Endothelial cell (in vitro differentiated cells): ENCODE data around the gene DPH6. TPM values are rescaled to one million over a fixed set of nuclear protein-coding genes. Genes with fewer than 3 reads are reported as not detected.

Experiments used
- DNase-seq: peaks from one replicate; pipeline ENCODE4 v3.0.0; 2021; ENCODE audit warnings: low spot score
- H3K27ac Mint-ChIP-seq: one replicate; pipeline ENCODE4 v1.8.0; 2021; ENCODE audit warnings: mixed read lengths, inconsistent platforms; ENCODE audit not compliant: unreplicated experiment
- H3K27me3 Mint-ChIP-seq: one replicate; pipeline ENCODE4 v1.8.0; 2021; ENCODE audit warnings: mild to moderate bottlenecking, moderate library complexity, mixed read lengths, inconsistent platforms; ENCODE audit not compliant: unreplicated experiment
- H3K36me3 Mint-ChIP-seq: one replicate; pipeline ENCODE4 v1.8.0; 2021; ENCODE audit warnings: mild to moderate bottlenecking, low read depth, mixed read lengths, inconsistent platforms; ENCODE audit not compliant: unreplicated experiment
- H3K4me1 Mint-ChIP-seq: one replicate; pipeline ENCODE4 v1.8.0; 2021; ENCODE audit warnings: mild to moderate bottlenecking, mixed read lengths, inconsistent platforms; ENCODE audit not compliant: unreplicated experiment
- H3K4me3 Mint-ChIP-seq: one replicate; pipeline ENCODE4 v1.8.0; 2021; ENCODE audit warnings: mild to moderate bottlenecking, mixed read lengths, inconsistent platforms; ENCODE audit not compliant: unreplicated experiment
- H3K9me3 Mint-ChIP-seq: one replicate; pipeline ENCODE4 v1.8.0; 2021; ENCODE audit warnings: mixed read lengths, inconsistent platforms; ENCODE audit not compliant: unreplicated experiment
- CTCF ChIP-seq: fragments of 200-600 bp; sonication (generic); IDR thresholded peaks from one replicate; pipeline ENCODE4 v1.5.0; 2021; ENCODE audit warnings: antibody characterized with exemption; ENCODE audit not compliant: unreplicated experiment
- total RNA-seq: library from RNA; stranded (reverse); fragmentation: NEBNext Ultra II Directional; extraction: Animal tissue kit (Norgen Biotek cat#: 25700); gene quantifications from one replicate; pipeline ENCODE4 v1.2.1, GENCODE V29; 2021; ENCODE audit not compliant: unreplicated experiment

Gene DPH6
- total RNA-seq, 1 donor from 2014 or later = 10.6 TPM

GRCh38 chr15:35555244-35555643, 9.3 kb upstream of the DPH6 start:
- Mint-ChIP-seq H3K27me3 (no peaks in the 10 kb centered on the region), H3K9me3 (no peaks in the 10 kb centered on the region), H3K4me1 (no peaks in the 10 kb centered on the region), H3K27ac (no peak overlapping the region), H3K4me3 (no peak overlapping the region), H3K36me3 (no peaks in the 10 kb centered on the region)
- no peak for TF ChIP-seq CTCF
- no peak for DNase-seq

GRCh38 chr15:35550957-35551356, 5.0 kb upstream of the DPH6 start:
- Mint-ChIP-seq H3K9me3 (no peaks in the 10 kb centered on the region), H3K27me3 (peaks cover 3% of the 10 kb centered on the region), H3K4me1 (peaks cover 14% of the 10 kb centered on the region), H3K4me3 (no peak overlapping the region), H3K27ac (no peak overlapping the region), H3K36me3 (no peaks in the 10 kb centered on the region)
- no peak for TF ChIP-seq CTCF
- DNase-seq = no peak

GRCh38 chr15:35549567-35549966, 3.6 kb upstream of the DPH6 start:
- no peak overlapping the region for H3K4me3 Mint-ChIP-seq
- H3K27ac Mint-ChIP-seq = no peak overlapping the region
- H3K36me3 Mint-ChIP-seq = peaks cover 3% of the 10 kb centered on the region
- no peak for TF ChIP-seq CTCF
- peaks cover 25% of the 10 kb centered on the region for H3K4me1 Mint-ChIP-seq
- no peak for DNase-seq
- peaks cover 7% of the 10 kb centered on the region for H3K27me3 Mint-ChIP-seq
- H3K9me3 Mint-ChIP-seq = peaks cover 3% of the 10 kb centered on the region

GRCh38 chr15:35548435-35548834, 2.5 kb upstream of the DPH6 start:
- Mint-ChIP-seq H3K4me1 (peaks cover 25% of the 10 kb centered on the region), H3K4me3 (no peak overlapping the region), H3K27ac (no peak overlapping the region), H3K9me3 (peaks cover 3% of the 10 kb centered on the region), H3K36me3 (peaks cover 3% of the 10 kb centered on the region), H3K27me3 (peaks cover 7% of the 10 kb centered on the region)
- DNase-seq = no peak
- no peak for TF ChIP-seq CTCF

GRCh38 chr15:35547775-35548364, 1.9 kb upstream of the DPH6 start:
- TF ChIP-seq CTCF = no peak
- peaks cover 25% of the 10 kb centered on the region for H3K4me1 Mint-ChIP-seq
- no peak overlapping the region for H3K4me3 Mint-ChIP-seq
- DNase-seq = no peak
- H3K9me3 Mint-ChIP-seq = peaks cover 3% of the 10 kb centered on the region
- no peak overlapping the region for H3K27ac Mint-ChIP-seq
- H3K36me3 Mint-ChIP-seq = peaks cover 3% of the 10 kb centered on the region
- H3K27me3 Mint-ChIP-seq = peaks cover 7% of the 10 kb centered on the region
